Breast epithelium (tissue), 3 donors: ENCODE results near the gene DEFB131A.
"Not testable (repeated sequence)": the region's sequence is repeated elsewhere in the genome, so short reads cannot be mapped to it uniquely, and the experiment has no call there.

Experiments used
- CTCF ChIP-seq, 3 donors: fragments of 450-650 bp; IDR thresholded peaks; one replicate each; pipeline ENCODE4 v1.5.1; 2016 to 2017; ENCODE audit warnings: antibody characterized with exemption in 3 of 3, mild to moderate bottlenecking in 3 of 3, moderate library complexity in 3 of 3
- POLR2A ChIP-seq: fragments of 450-650 bp; IDR thresholded peaks from one replicate; pipeline ENCODE4 v1.6.1; 2016; ENCODE audit warnings: antibody characterized with exemption, mild to moderate bottlenecking, moderate library complexity
- POLR2AphosphoS5 ChIP-seq, 3 donors: sonication (generic); formaldehyde crosslinking; IDR thresholded peaks; one replicate each; pipeline ENCODE4 v1.6.1; 2017; ENCODE audit warnings: antibody characterized with exemption in 3 of 3

GRCh38 chr4:9479466-9479865, 35.3 kb downstream of the DEFB131A start:
- not testable (repeated sequence) for TF ChIP-seq CTCF (IDR thresholded peaks at IDR 0.05); POLR2A; POLR2AphosphoS5 (IDR thresholded peaks at IDR 0.05)
